ENCODE data around the gene STAB1. TPM values are rescaled to one million over a fixed set of nuclear protein-coding genes. Genes with fewer than 3 reads are reported as not detected.

STAB1 gene
- total and polyA plus RNA-seq, 2 experiments from 2014 or later = 0.90 to 1.9 TPM

DNA sequence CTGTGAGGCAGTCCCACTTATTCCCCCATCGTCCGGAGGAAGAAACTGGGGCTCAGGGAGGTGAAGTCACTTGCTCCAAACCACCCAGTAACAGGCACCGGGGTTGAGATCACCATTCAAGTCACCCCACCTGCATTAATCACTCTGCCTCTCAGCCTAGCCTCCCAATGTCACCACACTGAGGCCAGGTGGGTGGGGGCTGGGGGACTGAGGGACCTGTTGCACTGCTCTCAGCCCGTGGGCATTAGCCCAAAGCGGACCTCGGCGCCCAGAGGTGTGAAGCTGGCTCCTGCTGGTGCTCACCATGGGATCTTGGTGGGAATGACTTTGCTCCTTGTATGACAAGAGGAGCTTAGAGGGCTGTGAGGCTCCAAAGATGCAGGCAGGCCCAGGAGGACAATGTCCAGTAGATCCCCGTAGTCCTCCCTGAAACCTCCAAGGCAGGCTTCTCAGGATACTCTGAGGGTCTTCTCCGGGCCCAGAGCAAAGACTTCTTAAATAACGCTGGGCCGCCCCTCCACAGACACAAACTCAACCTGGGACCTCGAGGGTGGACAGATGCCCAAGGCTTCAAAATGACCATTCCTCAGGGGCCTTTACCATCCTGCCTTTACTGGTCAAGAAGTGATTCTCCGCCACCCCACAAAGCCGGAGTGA lies 36.9 kb downstream of the STAB1 start:
- Histone ChIP-seq H3K4me3 (peak overlapping the region; percentile 80), H3K27ac (ENCODE audit: low read depth) (no peak overlapping the region), H3F3A (replicated peaks; ENCODE audit: low read depth) (peaks cover 18% of the 10 kb centered on the region), H3K4me1 (ENCODE audit: insufficient read depth) (peaks cover 23% of the 10 kb centered on the region), H3K4me2 (peak overlapping the region; percentile 97), H3K27me3 (ENCODE audit: insufficient read depth) (no peaks in the 10 kb centered on the region), H4K20me1 (replicated peaks; ENCODE audit: insufficient read depth) (peaks cover 16% of the 10 kb centered on the region), H3K9me2 (ENCODE audit: insufficient read depth) (no peaks in the 10 kb centered on the region), H3K79me2 (replicated peaks; ENCODE audit: insufficient read depth) (peaks cover 39% of the 10 kb centered on the region), H2AFZ (no peak overlapping the region), H3K36me3 (ENCODE audit: insufficient read depth) (peaks cover 5% of the 10 kb centered on the region; the same call in 1 of the 2 replicates)
- Mint-ChIP-seq H3K27ac (no peak overlapping the region), H3K4me3 (peak overlapping the region; percentile 84), H3K9me3 (no peaks in the 10 kb centered on the region), H3K36me3 (ENCODE audit: low read depth) (peaks cover 27% of the 10 kb centered on the region), H3K27me3 (ENCODE audit: insufficient read depth, low read depth, poor library complexity) (peaks cover 21% of the 10 kb centered on the region), H3K4me1 (peaks cover 23% of the 10 kb centered on the region)
- ATAC-seq = no peak
- DNase-seq (ENCODE audit: low spot score) = no peak
- TF ChIP-seq, protein P1, sequence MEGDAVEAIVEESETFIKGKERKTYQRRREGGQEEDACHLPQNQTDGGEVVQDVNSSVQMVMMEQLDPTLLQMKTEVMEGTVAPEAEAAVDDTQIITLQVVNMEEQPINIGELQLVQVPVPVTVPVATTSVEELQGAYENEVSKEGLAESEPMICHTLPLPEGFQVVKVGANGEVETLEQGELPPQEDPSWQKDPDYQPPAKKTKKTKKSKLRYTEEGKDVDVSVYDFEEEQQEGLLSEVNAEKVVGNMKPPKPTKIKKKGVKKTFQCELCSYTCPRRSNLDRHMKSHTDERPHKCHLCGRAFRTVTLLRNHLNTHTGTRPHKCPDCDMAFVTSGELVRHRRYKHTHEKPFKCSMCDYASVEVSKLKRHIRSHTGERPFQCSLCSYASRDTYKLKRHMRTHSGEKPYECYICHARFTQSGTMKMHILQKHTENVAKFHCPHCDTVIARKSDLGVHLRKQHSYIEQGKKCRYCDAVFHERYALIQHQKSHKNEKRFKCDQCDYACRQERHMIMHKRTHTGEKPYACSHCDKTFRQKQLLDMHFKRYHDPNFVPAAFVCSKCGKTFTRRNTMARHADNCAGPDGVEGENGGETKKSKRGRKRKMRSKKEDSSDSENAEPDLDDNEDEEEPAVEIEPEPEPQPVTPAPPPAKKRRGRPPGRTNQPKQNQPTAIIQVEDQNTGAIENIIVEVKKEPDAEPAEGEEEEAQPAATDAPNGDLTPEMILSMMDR (conservative IDR thresholded peaks at IDR 0.05; ENCODE audit: low read depth in 2 of 2) = no peak
- TF ChIP-seq NANOG (IDR thresholded peaks at IDR 0.05; ENCODE audit: borderline replicate concordance) = no peak
- TF ChIP-seq, protein P2, sequence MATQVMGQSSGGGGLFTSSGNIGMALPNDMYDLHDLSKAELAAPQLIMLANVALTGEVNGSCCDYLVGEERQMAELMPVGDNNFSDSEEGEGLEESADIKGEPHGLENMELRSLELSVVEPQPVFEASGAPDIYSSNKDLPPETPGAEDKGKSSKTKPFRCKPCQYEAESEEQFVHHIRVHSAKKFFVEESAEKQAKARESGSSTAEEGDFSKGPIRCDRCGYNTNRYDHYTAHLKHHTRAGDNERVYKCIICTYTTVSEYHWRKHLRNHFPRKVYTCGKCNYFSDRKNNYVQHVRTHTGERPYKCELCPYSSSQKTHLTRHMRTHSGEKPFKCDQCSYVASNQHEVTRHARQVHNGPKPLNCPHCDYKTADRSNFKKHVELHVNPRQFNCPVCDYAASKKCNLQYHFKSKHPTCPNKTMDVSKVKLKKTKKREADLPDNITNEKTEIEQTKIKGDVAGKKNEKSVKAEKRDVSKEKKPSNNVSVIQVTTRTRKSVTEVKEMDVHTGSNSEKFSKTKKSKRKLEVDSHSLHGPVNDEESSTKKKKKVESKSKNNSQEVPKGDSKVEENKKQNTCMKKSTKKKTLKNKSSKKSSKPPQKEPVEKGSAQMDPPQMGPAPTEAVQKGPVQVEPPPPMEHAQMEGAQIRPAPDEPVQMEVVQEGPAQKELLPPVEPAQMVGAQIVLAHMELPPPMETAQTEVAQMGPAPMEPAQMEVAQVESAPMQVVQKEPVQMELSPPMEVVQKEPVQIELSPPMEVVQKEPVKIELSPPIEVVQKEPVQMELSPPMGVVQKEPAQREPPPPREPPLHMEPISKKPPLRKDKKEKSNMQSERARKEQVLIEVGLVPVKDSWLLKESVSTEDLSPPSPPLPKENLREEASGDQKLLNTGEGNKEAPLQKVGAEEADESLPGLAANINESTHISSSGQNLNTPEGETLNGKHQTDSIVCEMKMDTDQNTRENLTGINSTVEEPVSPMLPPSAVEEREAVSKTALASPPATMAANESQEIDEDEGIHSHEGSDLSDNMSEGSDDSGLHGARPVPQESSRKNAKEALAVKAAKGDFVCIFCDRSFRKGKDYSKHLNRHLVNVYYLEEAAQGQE (IDR thresholded peaks at IDR 0.05; ENCODE audit: unreplicated experiment) = no peak
- no peak for TF ChIP-seq CREB1 (CRISPR knock-in tag; IDR thresholded peaks at IDR 0.05; ENCODE audit: low read depth)
- no peak for TF ChIP-seq ZNF114 (CRISPR knock-in tag; IDR thresholded peaks at IDR 0.05)
- TF ChIP-seq POLR2AphosphoS5 (IDR thresholded peaks at IDR 0.05; ENCODE audit: low read depth) = no peak
- TF ChIP-seq, protein P3, sequence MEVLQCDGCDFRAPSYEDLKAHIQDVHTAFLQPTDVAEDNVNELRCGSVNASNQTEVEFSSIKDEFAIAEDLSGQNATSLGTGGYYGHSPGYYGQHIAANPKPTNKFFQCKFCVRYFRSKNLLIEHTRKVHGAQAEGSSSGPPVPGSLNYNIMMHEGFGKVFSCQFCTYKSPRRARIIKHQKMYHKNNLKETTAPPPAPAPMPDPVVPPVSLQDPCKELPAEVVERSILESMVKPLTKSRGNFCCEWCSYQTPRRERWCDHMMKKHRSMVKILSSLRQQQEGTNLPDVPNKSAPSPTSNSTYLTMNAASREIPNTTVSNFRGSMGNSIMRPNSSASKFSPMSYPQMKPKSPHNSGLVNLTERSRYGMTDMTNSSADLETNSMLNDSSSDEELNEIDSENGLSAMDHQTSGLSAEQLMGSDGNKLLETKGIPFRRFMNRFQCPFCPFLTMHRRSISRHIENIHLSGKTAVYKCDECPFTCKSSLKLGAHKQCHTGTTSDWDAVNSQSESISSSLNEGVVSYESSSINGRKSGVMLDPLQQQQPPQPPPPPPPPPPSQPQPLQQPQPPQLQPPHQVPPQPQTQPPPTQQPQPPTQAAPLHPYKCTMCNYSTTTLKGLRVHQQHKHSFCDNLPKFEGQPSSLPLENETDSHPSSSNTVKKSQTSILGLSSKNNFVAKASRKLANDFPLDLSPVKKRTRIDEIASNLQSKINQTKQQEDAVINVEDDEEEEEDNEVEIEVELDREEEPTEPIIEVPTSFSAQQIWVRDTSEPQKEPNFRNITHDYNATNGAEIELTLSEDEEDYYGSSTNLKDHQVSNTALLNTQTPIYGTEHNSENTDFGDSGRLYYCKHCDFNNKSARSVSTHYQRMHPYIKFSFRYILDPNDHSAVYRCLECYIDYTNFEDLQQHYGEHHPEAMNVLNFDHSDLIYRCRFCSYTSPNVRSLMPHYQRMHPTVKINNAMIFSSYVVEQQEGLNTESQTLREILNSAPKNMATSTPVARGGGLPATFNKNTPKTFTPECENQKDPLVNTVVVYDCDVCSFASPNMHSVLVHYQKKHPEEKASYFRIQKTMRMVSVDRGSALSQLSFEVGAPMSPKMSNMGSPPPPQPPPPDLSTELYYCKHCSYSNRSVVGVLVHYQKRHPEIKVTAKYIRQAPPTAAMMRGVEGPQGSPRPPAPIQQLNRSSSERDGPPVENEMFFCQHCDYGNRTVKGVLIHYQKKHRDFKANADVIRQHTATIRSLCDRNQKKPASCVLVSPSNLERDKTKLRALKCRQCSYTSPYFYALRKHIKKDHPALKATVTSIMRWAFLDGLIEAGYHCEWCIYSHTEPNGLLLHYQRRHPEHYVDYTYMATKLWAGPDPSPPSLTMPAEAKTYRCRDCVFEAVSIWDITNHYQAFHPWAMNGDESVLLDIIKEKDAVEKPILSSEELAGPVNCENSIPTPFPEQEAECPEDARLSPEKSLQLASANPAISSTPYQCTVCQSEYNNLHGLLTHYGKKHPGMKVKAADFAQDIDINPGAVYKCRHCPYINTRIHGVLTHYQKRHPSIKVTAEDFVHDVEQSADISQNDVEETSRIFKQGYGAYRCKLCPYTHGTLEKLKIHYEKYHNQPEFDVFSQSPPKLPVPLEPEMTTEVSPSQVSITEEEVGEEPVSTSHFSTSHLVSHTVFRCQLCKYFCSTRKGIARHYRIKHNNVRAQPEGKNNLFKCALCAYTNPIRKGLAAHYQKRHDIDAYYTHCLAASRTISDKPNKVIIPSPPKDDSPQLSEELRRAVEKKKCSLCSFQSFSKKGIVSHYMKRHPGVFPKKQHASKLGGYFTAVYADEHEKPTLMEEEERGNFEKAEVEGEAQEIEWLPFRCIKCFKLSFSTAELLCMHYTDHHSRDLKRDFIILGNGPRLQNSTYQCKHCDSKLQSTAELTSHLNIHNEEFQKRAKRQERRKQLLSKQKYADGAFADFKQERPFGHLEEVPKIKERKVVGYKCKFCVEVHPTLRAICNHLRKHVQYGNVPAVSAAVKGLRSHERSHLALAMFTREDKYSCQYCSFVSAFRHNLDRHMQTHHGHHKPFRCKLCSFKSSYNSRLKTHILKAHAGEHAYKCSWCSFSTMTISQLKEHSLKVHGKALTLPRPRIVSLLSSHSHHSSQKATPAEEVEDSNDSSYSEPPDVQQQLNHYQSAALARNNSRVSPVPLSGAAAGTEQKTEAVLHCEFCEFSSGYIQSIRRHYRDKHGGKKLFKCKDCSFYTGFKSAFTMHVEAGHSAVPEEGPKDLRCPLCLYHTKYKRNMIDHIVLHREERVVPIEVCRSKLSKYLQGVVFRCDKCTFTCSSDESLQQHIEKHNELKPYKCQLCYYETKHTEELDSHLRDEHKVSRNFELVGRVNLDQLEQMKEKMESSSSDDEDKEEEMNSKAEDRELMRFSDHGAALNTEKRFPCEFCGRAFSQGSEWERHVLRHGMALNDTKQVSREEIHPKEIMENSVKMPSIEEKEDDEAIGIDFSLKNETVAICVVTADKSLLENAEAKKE (CRISPR knock-in tag; IDR thresholded peaks at IDR 0.05) = no peak
- no peak for TF ChIP-seq ZNF331 (CRISPR knock-in tag; IDR thresholded peaks at IDR 0.05; ENCODE audit: low read depth)
